Endothelial cell of umbilical vein (primary cell): ENCODE data around the gene LILRB5.
"Not testable (repeated sequence)": the region's sequence is repeated elsewhere in the genome, so short reads cannot be mapped to it uniquely, and the experiment has no call there.

ENCODE experiments used
- EZH2 ChIP-seq: IDR thresholded peaks from 2 replicates; pipeline ENCODE4 v1.6.1; 2012; ENCODE audit warnings: borderline replicate concordance, low read depth, mild to moderate bottlenecking, moderate library complexity, low read length, inconsistent platforms; ENCODE audit not compliant: severe bottlenecking
- POLR2A ChIP-seq: IDR thresholded peaks from 2 replicates; pipeline ENCODE4 v1.6.1; 2012; ENCODE audit warnings: low read depth, mild to moderate bottlenecking, control low read depth, low read length
- POLR2AphosphoS5 ChIP-seq: IDR thresholded peaks from 2 replicates; pipeline ENCODE4 v1.6.1; 2012; ENCODE audit warnings: low read depth, mild to moderate bottlenecking, control low read depth, low read length, moderate library complexity; ENCODE audit not compliant: insufficient read depth
- TF ChIP-seq, protein P1 (sequence below), 2 donors: IDR thresholded peaks; 1 replicate in 1 of 2; 2 replicates in 1 of 2; pipeline ENCODE4 v1.5.1; 2011; ENCODE audit warnings: low read length in 2 of 2, mild to moderate bottlenecking in 2 of 2, moderate library complexity in 2 of 2, control low read depth in 1 of 2, inconsistent platforms in 1 of 2, low read depth in 1 of 2; ENCODE audit not compliant: insufficient read depth in 1 of 2; ENCODE audit errors: extremely low read depth in 1 of 2
- TF ChIP-seq, protein P2 (sequence below): IDR thresholded peaks from 2 replicates; pipeline ENCODE4 v1.6.1; 2011; ENCODE audit not compliant: insufficient read depth, insufficient read length

DNA sequence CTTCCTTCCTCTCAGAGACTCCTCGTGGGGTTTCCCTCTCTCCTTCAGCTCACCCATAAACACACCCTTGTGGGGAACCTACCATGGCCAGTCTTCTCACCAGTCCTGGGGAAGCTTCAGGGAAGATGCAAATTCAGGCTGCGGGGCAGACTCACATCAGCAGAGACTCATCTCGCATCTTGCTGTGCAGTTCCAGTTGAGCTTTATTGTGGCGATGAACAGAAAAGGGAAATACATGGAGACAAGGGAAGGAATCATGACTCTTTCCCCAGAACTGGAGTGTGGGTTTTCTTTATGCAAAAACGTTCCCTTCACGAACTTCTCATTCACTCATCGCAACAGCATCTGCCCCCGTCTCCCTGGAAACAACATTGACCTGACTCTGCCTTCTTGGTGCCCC lies 32.1 kb upstream of the LILRB5 start:
- not testable (repeated sequence) for TF ChIP-seq POLR2AphosphoS5, POLR2A, EZH2
- TF ChIP-seq, protein P1, sequence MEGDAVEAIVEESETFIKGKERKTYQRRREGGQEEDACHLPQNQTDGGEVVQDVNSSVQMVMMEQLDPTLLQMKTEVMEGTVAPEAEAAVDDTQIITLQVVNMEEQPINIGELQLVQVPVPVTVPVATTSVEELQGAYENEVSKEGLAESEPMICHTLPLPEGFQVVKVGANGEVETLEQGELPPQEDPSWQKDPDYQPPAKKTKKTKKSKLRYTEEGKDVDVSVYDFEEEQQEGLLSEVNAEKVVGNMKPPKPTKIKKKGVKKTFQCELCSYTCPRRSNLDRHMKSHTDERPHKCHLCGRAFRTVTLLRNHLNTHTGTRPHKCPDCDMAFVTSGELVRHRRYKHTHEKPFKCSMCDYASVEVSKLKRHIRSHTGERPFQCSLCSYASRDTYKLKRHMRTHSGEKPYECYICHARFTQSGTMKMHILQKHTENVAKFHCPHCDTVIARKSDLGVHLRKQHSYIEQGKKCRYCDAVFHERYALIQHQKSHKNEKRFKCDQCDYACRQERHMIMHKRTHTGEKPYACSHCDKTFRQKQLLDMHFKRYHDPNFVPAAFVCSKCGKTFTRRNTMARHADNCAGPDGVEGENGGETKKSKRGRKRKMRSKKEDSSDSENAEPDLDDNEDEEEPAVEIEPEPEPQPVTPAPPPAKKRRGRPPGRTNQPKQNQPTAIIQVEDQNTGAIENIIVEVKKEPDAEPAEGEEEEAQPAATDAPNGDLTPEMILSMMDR (IDR thresholded peaks at IDR 0.05; ENCODE audit: extremely low read depth in 1 of 2, insufficient read depth in 1 of 2, low read depth in 1 of 2, low read length in 2 of 2) = not testable (repeated sequence)
- TF ChIP-seq, protein P2, sequence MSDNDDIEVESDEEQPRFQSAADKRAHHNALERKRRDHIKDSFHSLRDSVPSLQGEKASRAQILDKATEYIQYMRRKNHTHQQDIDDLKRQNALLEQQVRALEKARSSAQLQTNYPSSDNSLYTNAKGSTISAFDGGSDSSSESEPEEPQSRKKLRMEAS = not testable (repeated sequence)
